Retinal pigment epithelial cell (primary cell): ENCODE measurements around the gene SLC22A17.
A peak's percentile ranks its signal among the peaks of the same experiment; 100 is the strongest.

Source experiments
- DNase-seq: peaks from one replicate; pipeline ENCODE4 v3.0.0-alpha.2; 2010; ENCODE audit warnings: low read depth
- H3K4me3 ChIP-seq: 2 replicates; pipeline ENCODE4 v1.5.1; 2011; ENCODE audit warnings: mild to moderate bottlenecking, low read length, control low read depth, moderate library complexity
- CTCF ChIP-seq: conservative IDR thresholded peaks from 2 replicates; pipeline ENCODE4 v1.5.1; 2011; ENCODE audit warnings: low read depth, low read length, control low read depth, inconsistent platforms

The SLC22A17 gene

DNA sequence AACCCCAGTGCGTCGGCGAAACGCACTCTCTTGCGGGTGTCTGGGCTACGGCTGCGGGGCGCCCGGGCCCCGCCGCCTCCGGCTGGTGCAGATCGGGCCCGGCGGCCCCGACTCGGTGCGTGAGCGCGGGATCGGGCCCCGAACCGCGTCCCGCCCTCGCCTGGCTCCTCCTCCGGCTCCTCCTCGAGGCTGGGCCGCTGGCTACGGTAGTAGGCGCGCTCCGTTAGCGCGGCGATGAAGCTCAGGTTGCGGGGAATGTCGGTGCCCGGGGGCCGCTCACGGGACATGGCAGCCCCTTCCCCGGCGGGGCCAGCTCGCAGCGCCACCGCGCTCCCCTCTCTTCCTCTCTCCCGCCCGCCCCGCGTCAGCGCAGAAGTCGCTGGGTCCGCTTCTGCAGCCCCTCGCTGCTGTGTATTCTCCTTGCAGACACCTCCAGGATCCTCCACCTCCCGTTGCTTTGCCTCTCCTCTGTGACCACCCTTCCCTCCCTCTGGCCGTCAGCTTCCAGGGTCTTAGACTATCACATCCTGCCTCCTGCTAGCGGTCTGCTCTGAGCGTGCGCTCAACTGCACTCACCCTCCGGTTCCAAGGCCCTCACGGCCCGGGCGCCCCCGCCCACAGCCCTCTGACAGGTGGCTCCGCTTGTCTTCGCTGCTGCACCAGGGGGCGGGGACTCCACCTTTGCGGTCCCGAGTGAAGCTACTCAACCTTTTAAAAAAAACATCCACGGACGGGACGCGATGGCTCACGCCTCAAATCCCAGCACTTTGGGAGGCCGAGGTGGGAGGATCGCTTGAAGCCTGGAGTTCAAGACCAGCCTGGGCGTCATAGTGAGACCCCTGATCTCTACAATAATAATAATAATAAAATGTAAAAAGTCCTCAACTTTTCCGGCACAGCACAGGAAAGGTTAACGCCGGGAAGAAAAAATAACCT is 50.1 kb downstream of the SLC22A17 start, which contains the start of gene PPP1R3E:
Gene PPP1R3E, minus strand, starts transcription at position 570 of the 936 bp plus-strand sequence. Its CDS starts 283 bp downstream, at position 287.
- no peak for TF ChIP-seq CTCF
- no peak for DNase-seq
- peak within 1 kb of the TSS; percentile 57 for H3K4me3 ChIP-seq

DNA sequence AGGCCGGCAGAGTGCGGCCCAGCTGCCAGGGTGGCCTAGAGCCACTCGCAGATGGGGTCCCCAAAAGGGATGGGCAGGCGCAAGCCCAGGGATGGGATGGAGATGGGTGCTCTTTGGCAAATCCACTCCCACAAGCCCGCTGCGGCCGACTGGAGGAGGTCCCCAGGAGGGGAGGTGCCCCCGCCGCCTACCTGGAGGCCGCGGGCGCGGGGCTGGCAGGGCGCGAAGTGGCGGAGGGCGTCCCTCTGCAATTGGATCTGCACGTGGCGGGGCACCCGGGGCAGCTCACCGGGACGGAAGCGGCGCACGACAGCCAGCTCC is 50.8 kb downstream of the SLC22A17 start:
- no peak for DNase-seq
- peak overlapping the region; percentile 57 for H3K4me3 ChIP-seq

DNA sequence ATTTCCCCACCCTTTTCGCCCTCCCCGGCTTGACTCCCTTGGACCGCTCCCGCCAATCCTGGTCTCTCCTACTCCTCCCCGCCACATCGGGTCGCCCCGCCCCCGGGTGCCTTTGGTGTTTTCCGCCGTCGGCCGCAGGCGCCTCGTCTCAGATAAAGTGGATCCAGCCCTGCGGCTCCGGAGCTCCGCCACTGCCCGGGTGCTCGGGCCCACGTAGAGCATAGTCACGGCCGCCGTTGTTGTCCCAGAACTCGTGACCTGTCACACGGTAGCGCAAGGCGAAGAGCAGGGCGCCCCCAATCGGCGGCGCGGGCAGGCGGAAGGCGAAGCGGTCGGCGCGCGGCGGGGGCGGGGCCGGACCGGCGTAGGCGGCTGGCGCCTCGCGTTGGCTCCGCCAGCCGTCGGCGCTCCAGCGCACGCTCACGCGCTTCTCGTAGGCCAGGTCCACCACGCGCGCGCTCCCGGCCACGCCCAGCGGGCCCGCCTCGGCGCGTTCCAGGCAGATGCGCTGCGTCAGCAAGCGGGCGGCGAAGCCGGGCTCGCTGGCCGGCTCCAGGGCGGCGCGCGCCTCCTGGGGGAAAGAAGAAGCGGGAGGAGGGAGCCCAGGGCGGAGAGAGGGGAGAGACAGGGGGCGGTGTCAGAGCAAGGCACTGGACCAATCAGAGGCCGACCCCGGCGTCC is 51.3 kb downstream of the SLC22A17 start:
- DNase-seq = peak; percentile 93
- peak overlapping the region; percentile 74 for H3K4me3 ChIP-seq
- TF ChIP-seq CTCF = peak; percentile 54

More for the DNA sequence above, 50.8 kb downstream of the SLC22A17 start:
- no peak for TF ChIP-seq CTCF

DNA sequence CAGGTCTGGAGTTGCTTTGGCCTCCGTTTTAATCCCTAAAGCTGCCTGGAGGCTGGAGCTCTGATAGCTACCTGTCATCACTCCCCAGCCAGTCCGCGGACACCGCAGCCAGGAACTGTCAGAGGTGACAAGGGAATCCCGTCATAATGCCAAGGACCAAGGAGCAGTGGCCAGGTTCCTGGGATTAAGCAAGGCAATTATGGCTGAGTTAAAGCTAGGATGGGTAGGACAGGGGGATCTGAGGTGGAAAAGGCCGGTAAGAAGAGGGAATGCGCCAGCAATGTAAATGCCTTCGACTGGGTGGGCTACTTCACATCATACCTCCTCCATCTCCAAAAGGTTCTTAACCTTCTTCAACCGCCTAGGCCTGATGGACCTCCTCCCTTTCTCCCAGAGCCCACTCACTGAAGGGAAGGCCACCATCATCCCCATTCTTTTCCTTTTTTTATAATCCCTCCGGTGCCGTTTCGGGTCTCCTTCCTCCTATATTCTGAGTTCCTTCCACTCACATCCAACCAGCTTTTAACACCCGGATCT is 51.9 kb downstream of the SLC22A17 start:
- no peak for DNase-seq
- H3K4me3 ChIP-seq = peak overlapping the region; percentile 74
- peak; percentile 1 for TF ChIP-seq CTCF

DNA sequence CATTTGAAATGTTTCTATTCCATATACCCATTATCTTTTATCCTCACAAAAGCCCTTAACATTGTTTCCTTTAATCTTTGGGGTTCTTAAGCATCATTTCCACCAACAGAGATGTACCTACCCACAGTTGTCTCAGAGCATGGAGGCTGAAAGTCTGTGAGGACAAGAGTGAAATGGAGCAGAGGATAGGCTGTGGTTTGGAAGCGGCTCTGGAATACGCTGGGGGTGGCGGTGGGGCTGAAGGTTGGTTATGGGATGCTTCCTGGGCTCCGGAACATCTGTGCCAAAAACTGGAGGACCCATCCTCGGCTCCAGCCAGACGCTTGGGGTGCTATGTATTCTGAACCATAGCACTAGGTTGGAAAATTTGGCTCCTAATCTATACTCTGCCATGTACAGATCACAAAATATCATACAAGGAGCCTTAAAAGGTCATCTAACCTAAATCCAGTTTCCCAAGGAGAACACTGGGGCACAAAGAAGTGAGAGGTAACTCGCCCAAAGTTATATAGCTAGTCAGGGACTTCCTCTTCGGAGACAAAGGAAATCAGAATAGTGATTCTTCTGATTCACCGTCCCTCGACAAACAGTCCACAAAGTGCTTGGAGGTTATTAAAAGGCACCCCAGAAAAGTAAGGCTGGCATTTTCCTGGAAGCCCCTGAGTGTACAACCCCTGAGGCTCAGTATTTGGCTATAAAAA is 52.6 kb downstream of the SLC22A17 start:
- no peak for TF ChIP-seq CTCF
- no peak for DNase-seq
- H3K4me3 ChIP-seq = peak overlapping the region; percentile 74

DNA sequence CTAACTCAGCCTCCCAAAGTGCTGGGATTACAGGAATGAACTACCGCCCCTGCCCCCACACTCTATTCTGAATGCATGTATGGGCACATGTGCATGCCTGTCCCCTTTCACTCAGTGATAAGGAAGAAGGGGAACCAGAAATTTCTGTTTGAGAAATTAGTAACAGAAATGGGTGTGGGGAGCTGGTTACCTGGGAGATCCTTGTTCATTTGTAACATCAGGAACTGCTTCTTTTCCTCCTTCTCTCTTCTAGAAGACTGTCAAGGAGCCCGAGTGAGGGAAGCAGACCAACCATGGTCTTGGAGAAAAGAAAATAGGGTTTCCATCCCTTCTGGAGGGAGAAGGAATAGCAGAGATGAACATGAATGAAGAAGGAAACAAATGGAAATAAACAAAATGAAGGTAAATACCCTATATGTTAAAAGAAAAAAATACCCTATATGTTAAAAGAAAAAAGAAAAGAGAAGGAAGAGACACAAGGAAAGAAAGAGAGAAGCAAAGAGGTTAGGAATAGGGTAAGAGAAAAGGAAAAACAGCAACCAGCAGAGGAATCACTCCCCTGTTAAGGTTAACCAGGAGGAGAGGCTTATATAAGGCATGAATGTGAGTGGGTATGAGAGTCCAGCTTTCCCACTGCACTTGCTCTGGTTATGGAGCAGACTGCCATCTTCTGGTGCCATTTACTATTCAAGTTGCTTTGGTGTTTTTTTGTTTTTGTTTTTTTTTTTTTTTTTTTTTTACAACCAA is 53.3 kb downstream of the SLC22A17 start:
- no peak overlapping the region for H3K4me3 ChIP-seq

More for the DNA sequence above, 53.3 kb downstream of the SLC22A17 start:
- TF ChIP-seq CTCF = peak; percentile 49
- DNase-seq = no peak
